Measurements from ENCODE around the gene ERFE.

GRCh38 chr2:238167761-238168160 is 9.0 kb downstream of the ERFE start:
- TF ChIP-seq EZH2 (IDR thresholded peaks at IDR 0.05; ENCODE audit: insufficient read depth, poor library complexity, severe bottlenecking) (no peak), EZH2phosphoT487 (IDR thresholded peaks at IDR 0.05; ENCODE audit: insufficient read depth, low read depth) (no peak)
